HepG2 (cell line): ENCODE results near the gene FGF9.

Source experiments
- ARNT ChIP-seq: fragments of 450-650 bp; IDR thresholded peaks from 2 replicates; pipeline ENCODE4 v1.6.1; 2017
- ZNF143 ChIP-seq: sonication (generic); formaldehyde crosslinking; IDR thresholded peaks from 2 replicates; pipeline ENCODE4 v1.4.0; 2020; ENCODE audit warnings: missing genetic modification reagents
- ZNF761 ChIP-seq: sonication (generic); formaldehyde crosslinking; conservative IDR thresholded peaks from 2 replicates; pipeline ENCODE4 v1.4.0; 2020; ENCODE audit warnings: mild to moderate bottlenecking, missing genetic modification reagents
- TF ChIP-seq, protein P1 (sequence below): sonication (generic); formaldehyde crosslinking; IDR thresholded peaks from 2 replicates; pipeline ENCODE4 v1.9.0; 2021; ENCODE audit warnings: missing genetic modification reagents, mild to moderate bottlenecking, borderline replicate concordance
- TF ChIP-seq, protein P2 (sequence below): sonication (generic); IDR thresholded peaks from 2 replicates; pipeline ENCODE4 v1.6.1; 2016; ENCODE audit warnings: low read depth, borderline replicate concordance

DNA sequence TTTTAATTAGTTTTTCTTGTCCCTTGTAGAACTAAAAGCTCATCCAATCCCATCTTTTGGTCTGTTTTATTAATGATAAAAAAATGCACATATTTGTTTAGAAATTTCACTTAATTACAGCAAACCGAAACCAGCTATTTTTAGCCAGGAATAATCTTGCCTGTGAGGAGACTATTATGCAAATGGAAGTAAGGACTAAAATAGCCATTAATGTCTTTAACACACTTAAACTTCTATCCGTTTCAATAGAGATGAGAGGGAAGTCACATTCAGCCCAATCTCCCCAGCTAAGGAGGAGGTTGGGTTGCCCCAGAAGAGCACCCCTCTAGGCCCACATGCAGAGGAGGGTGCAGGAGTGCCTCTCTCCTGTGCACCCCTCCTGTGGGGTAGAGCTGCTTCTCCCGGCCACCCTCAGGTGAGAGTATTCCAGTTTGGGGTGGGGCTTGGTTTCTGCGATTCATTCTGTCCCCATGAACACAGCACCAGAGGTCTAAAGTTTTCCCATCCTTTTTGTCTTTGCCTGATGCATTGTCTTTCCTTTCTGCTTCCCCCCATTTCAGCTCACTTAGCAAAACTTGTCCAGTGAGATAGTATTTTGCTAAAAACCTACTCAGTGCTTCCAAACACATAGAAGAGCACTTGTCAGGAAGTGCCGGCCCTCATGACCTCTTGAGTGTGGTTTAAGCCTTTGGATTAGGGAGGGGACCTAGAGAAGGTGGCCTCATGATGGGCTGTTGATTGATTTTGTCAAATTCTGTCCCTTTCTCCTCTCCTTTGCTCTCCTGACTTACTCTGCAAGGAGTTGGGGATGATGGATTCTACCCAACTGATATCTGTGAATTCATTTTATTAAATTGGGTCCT is 28.2 kb downstream of the FGF9 start:
- TF ChIP-seq, protein P1, sequence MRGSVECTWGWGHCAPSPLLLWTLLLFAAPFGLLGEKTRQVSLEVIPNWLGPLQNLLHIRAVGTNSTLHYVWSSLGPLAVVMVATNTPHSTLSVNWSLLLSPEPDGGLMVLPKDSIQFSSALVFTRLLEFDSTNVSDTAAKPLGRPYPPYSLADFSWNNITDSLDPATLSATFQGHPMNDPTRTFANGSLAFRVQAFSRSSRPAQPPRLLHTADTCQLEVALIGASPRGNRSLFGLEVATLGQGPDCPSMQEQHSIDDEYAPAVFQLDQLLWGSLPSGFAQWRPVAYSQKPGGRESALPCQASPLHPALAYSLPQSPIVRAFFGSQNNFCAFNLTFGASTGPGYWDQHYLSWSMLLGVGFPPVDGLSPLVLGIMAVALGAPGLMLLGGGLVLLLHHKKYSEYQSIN (CRISPR knock-in tag), result no peak
- TF ChIP-seq ARNT, result no peak
- no peak for TF ChIP-seq ZNF761 (CRISPR knock-in tag)
- no peak for TF ChIP-seq ZNF143 (CRISPR knock-in tag)
- TF ChIP-seq, protein P2, sequence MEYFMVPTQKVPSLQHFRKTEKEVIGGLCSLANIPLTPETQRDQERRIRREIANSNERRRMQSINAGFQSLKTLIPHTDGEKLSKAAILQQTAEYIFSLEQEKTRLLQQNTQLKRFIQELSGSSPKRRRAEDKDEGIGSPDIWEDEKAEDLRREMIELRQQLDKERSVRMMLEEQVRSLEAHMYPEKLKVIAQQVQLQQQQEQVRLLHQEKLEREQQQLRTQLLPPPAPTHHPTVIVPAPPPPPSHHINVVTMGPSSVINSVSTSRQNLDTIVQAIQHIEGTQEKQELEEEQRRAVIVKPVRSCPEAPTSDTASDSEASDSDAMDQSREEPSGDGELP, result no peak
